Astrocyte (in vitro differentiated cells and primary cell): ENCODE data around the gene CMTM5.

Source experiments
- EZH2 ChIP-seq: IDR thresholded peaks from 2 replicates; pipeline ENCODE4 v1.6.1; 2012; ENCODE audit warnings: mild to moderate bottlenecking, low read length, inconsistent platforms; ENCODE audit not compliant: insufficient read depth
- TF ChIP-seq, protein P1 (sequence below): IDR thresholded peaks from 2 replicates; pipeline ENCODE4 v1.5.1; 2011; ENCODE audit warnings: low read depth, mild to moderate bottlenecking, inconsistent platforms, low read length, moderate library complexity; ENCODE audit not compliant: insufficient read depth

DNA sequence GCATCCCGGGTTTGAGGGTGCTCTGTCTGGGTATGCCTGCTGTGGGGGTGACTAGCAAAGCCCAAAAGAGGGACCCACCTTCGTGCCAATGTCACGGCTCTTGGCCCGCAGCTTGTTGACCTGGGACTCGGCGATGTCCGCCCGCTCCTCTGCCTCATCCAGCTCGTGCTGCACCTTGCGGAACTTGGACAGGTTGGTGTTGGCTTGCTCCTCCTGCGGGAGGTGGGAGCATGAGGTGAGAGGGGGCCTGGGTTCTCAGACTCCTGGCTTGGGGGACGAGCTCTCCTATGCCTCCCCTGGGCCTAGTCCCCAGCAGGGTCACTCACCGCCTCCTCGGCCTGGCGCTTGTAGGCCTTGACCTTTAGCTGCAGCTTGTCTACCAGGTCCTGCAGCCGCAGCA lies 36.8 kb downstream of the CMTM5 start:
- TF ChIP-seq, protein P1, sequence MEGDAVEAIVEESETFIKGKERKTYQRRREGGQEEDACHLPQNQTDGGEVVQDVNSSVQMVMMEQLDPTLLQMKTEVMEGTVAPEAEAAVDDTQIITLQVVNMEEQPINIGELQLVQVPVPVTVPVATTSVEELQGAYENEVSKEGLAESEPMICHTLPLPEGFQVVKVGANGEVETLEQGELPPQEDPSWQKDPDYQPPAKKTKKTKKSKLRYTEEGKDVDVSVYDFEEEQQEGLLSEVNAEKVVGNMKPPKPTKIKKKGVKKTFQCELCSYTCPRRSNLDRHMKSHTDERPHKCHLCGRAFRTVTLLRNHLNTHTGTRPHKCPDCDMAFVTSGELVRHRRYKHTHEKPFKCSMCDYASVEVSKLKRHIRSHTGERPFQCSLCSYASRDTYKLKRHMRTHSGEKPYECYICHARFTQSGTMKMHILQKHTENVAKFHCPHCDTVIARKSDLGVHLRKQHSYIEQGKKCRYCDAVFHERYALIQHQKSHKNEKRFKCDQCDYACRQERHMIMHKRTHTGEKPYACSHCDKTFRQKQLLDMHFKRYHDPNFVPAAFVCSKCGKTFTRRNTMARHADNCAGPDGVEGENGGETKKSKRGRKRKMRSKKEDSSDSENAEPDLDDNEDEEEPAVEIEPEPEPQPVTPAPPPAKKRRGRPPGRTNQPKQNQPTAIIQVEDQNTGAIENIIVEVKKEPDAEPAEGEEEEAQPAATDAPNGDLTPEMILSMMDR: no peak
- no peak for TF ChIP-seq EZH2
